ENCODE data around the gene RABGAP1L.
A peak's percentile ranks its signal among the peaks of the same experiment; 100 is the strongest.

RABGAP1L gene

DNA sequence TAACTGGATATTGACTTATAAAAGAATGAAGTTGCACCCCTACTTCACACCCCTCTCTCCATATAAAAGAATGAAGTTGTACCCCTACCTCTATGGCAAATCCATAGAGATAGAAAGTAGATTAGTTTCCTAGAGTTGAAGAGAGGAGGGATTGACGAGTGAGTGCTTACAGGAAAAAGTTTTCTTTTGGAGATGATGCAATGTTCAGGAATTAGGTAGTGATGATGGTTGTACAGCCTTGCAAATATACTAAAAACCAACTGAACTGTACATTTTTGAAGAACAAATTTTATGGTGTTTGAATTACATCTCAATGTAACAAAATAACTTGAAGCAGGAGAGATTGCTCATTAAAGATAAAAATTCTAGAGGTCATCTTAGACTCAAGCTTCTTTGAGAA, 561.3 kb downstream of the RABGAP1L start:
- H3K4me3 ChIP-seq (replicated peaks in 1 of 2; ENCODE audit: low read depth in 2 of 2, low read length in 2 of 2), result no peak overlapping the region
- DNase-seq (ENCODE audit: low read depth in 2 of 2), result no peak
- TF ChIP-seq, protein P1, sequence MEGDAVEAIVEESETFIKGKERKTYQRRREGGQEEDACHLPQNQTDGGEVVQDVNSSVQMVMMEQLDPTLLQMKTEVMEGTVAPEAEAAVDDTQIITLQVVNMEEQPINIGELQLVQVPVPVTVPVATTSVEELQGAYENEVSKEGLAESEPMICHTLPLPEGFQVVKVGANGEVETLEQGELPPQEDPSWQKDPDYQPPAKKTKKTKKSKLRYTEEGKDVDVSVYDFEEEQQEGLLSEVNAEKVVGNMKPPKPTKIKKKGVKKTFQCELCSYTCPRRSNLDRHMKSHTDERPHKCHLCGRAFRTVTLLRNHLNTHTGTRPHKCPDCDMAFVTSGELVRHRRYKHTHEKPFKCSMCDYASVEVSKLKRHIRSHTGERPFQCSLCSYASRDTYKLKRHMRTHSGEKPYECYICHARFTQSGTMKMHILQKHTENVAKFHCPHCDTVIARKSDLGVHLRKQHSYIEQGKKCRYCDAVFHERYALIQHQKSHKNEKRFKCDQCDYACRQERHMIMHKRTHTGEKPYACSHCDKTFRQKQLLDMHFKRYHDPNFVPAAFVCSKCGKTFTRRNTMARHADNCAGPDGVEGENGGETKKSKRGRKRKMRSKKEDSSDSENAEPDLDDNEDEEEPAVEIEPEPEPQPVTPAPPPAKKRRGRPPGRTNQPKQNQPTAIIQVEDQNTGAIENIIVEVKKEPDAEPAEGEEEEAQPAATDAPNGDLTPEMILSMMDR (IDR thresholded peaks at IDR 0.05; ENCODE audit: low read depth, low read length), result no peak

DNA sequence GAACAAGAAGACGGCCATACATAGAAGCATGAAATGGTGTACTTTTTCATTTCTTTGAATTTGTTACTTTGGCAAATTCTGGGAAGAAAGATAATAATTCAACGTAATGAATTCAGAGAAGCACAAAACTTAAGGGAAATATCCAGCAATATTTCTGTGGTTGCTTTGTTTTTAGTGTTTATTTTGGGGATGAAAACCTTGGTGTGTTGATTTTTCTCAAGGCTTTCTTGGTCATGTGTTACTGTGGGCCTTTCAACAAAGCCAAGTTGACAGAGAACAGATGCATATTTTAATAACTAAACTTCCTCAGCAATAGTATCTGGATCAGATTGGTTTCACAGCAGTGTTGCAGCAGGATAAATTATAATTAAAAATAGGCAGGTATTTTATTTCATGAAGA, 561.9 kb downstream of the RABGAP1L start:
- no peak overlapping the region for H3K4me3 ChIP-seq (replicated peaks in 1 of 2; ENCODE audit: low read depth in 2 of 2, low read length in 2 of 2)
- TF ChIP-seq, protein P1 (IDR thresholded peaks at IDR 0.05; ENCODE audit: low read depth, low read length), result no peak
- DNase-seq (ENCODE audit: low read depth in 2 of 2), result no peak

DNA sequence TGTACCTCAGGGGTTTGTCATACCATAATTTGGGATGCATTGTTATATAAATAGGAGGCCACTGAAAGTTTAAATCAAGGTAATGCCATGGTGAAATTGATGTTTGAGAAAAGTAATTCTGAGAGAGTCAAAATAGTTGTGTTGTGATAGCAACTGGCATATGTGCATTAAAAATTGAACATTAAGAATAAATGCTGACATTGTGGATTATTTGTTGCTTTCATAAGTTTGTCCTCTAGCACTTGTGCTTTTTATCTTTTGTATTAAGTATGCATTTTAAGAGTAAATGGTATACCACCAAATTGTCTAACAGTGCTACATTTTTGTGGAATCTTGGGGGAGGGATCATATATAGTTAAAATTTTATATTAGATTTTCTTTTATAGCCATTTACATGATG, 564.5 kb downstream of the RABGAP1L start:
- TF ChIP-seq, protein P1 (IDR thresholded peaks at IDR 0.05; ENCODE audit: low read depth, low read length), result no peak
- H3K4me3 ChIP-seq (replicated peaks in 1 of 2; ENCODE audit: low read depth in 2 of 2, low read length in 2 of 2), result no peak overlapping the region
- no peak for DNase-seq (ENCODE audit: low read depth in 2 of 2)

DNA sequence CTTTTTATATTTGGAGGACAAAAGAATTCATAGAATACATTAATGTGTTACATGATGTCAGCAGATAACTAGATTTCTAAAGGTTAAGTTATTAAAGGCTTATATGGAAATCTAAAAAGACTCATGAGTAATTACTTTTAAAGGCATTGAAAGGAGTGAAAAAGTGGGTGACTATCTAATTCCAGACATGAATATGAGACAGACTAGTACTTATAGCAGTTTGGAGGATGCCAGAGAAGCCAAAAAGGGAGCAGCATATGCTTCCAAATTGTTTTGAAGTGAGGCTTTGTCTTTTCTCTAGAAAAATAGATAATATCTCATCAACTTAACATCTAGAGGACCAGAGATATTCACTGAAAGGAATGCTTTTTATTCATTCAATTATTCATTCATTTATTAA, 564.9 kb downstream of the RABGAP1L start:
- TF ChIP-seq, protein P1 (IDR thresholded peaks at IDR 0.05; ENCODE audit: low read depth, low read length), result no peak
- H3K4me3 ChIP-seq (replicated peaks in 1 of 2; ENCODE audit: low read depth in 2 of 2, low read length in 2 of 2), result no peak overlapping the region
- no peak for DNase-seq (ENCODE audit: low read depth in 2 of 2)

DNA sequence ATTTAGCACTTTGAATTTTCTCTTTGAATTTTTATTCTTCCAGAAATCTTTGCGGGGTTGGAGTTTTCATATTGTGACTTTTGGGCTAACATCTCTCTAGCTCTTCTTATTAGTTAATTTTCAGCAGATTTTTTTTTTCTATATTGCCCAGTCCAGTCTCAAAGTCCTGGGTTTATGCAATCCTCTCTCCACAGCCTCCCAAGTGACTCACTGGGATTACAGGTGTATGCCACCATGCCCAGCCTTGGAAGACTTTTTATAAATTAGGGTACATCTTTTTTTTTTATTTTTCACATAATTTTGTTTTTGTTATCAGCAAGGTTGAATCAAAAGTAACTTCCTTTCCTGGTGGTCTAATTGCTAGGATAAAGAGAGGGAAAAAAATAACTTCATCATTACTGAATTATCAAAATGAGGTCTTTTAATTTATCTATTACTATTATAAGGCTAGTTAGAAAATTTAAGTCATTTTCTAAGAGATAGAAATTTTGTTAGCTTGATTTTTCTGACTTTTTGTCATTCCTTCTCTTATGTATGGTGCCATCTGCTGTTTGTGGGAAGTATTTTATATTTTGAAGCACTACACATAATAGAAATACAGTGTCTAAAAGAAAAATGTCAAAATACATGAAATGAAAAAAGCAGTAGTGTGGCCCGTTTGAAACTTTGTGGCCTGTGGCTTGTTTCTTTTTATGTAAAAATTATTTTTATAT, 567.0 kb downstream of the RABGAP1L start:
- H3K4me3 ChIP-seq (replicated peaks in 1 of 2; ENCODE audit: low read depth in 2 of 2, low read length in 2 of 2), result no peak overlapping the region
- TF ChIP-seq, protein P1 (IDR thresholded peaks at IDR 0.05; ENCODE audit: low read depth, low read length), result peak; percentile 44
- peak; percentile 59 to 63 for DNase-seq (ENCODE audit: low read depth in 2 of 2)

DNA sequence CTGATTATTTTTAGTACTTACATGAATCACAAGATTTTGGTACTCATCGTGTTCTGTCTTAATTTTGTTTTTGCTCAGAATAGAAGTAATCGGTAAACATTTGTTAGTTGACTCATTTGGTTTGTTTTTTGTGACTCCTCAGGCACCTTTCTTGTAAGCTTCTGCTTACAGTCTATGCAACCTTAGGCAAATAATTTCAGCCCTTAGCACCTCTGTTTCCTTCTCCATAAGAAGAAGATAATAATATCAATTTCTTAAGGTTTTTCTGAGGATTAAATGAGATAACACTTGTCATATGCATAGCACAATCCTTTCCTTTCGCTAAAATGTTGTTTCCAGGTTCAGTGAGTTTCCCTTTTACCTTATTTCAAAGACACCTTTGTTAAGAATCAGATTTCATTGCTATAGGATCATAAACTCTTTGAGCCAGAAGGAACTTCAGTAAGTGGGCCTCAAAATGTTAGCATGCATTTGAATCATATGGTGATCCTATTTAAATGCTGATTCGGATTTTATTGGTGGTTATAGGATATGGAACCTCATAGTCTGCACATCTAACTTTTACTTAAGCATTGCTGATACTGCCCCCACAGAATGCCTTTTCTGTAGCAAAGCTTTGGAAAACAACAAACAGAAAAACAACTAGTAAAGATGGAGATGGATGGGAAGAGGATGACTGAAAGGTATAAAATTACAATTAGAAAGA, 567.7 kb downstream of the RABGAP1L start:
- no peak overlapping the region for H3K4me3 ChIP-seq (replicated peaks in 1 of 2; ENCODE audit: low read depth in 2 of 2, low read length in 2 of 2)
- no peak for DNase-seq (ENCODE audit: low read depth in 2 of 2)
- TF ChIP-seq, protein P1 (IDR thresholded peaks at IDR 0.05; ENCODE audit: low read depth, low read length), result no peak
